ENCODE measurements around the gene FRYL.

The FRYL gene

GRCh38 chr4:48553720-48554119, 226.4 kb downstream of the FRYL start:
- in situ Hi-C loops (cut with HindIII; ENCODE audit: low sequenced_read_pairs): loop anchor here (25.0 kb wide), 1 partner anchor 409 kb away; no protein-coding TSS in a partner anchor
- no peak for TF ChIP-seq CTCF (IDR thresholded peaks at IDR 0.05; ENCODE audit: low read depth, low read length, missing control alignments)
- DNase-seq (ENCODE audit: low read depth): no peak
- no peak overlapping the region for H3K4me3 ChIP-seq (ENCODE audit: low read depth, low read length)

- H3K4me3 ChIP-seq (ENCODE audit: low read depth, low read length): no peak overlapping the region
- TF ChIP-seq CTCF (IDR thresholded peaks at IDR 0.05; ENCODE audit: low read depth, low read length, missing control alignments): peak; percentile 70
- DNase-seq (ENCODE audit: low read depth): peak; percentile 38
- in situ Hi-C loops (cut with HindIII; ENCODE audit: low sequenced_read_pairs): no loop called here
Measured at GRCh38 chr4:48546336-48546735, 233.7 kb downstream of the FRYL start.

- TF ChIP-seq CTCF (IDR thresholded peaks at IDR 0.05; ENCODE audit: low read depth, low read length, missing control alignments): no peak
- DNase-seq (ENCODE audit: low read depth): no peak
- in situ Hi-C loops (cut with HindIII; ENCODE audit: low sequenced_read_pairs): no loop called here
- H3K4me3 ChIP-seq (ENCODE audit: low read depth, low read length): no peak overlapping the region
Measured at GRCh38 chr4:48543796-48544195, 236.3 kb downstream of the FRYL start.

- in situ Hi-C loops (cut with HindIII; ENCODE audit: low sequenced_read_pairs): no loop called here
- TF ChIP-seq CTCF (IDR thresholded peaks at IDR 0.05; ENCODE audit: low read depth, low read length, missing control alignments): no peak
- DNase-seq (ENCODE audit: low read depth): no peak
- no peak overlapping the region for H3K4me3 ChIP-seq (ENCODE audit: low read depth, low read length)
Measured at GRCh38 chr4:48542888-48543287, 237.2 kb downstream of the FRYL start.

- in situ Hi-C loops (cut with HindIII; ENCODE audit: low sequenced_read_pairs): no loop called here
- TF ChIP-seq CTCF (IDR thresholded peaks at IDR 0.05; ENCODE audit: low read depth, low read length, missing control alignments): no peak
- DNase-seq (ENCODE audit: low read depth): no peak
Measured at GRCh38 chr4:48539597-48539996, 240.5 kb downstream of the FRYL start.

GRCh38 chr4:48538358-48538757, 241.7 kb downstream of the FRYL start:
- in situ Hi-C loops (cut with HindIII; ENCODE audit: low sequenced_read_pairs): no loop called here
- no peak overlapping the region for H3K4me3 ChIP-seq (ENCODE audit: low read depth, low read length)
- no peak for DNase-seq (ENCODE audit: low read depth)
- no peak for TF ChIP-seq CTCF (IDR thresholded peaks at IDR 0.05; ENCODE audit: low read depth, low read length, missing control alignments)

More at GRCh38 chr4:48539597-48539996, 240.5 kb downstream of the FRYL start:
- H3K4me3 ChIP-seq (ENCODE audit: low read depth, low read length): no peak overlapping the region

GRCh38 chr4:48526406-48526805, 253.7 kb downstream of the FRYL start:
- no peak overlapping the region for H3K4me3 ChIP-seq (ENCODE audit: low read depth, low read length)
- DNase-seq (ENCODE audit: low read depth): no peak
- in situ Hi-C loops (cut with HindIII; ENCODE audit: low sequenced_read_pairs): no loop called here
- no peak for TF ChIP-seq CTCF (IDR thresholded peaks at IDR 0.05; ENCODE audit: low read depth, low read length, missing control alignments)

Data from astrocyte of the cerebellum (primary cell).